ENCODE data around the gene RARS1.

DNA sequence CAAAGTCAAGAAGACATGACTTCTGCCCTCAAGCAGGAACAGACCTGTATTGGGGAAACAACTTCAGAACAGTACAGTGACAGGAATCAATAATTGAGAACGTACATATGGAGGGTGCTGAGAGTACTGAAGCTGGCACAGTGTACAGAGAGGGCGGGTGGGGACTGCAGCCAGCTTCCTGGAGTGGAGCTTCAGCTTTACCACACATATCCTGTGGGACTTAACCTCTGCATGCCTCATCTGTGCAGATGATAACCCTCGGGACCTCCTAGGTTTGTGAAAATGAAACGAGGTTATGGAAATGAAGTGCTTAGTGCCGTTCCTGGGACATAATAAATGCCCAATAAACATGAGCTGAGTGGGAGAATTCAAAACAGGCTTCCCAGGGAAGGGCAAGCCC lies 22.1 kb upstream of the RARS1 start:
- TF ChIP-seq CTCF (IDR thresholded peaks at IDR 0.05) (no peak), ZNF671 (CRISPR knock-in tag; IDR thresholded peaks at IDR 0.05) (no peak), ELF4 (CRISPR knock-in tag; IDR thresholded peaks at IDR 0.05; ENCODE audit: low read depth) (no peak), CREB1 (CRISPR knock-in tag; IDR thresholded peaks at IDR 0.05) (no peak)
- TF ChIP-seq, protein P1, sequence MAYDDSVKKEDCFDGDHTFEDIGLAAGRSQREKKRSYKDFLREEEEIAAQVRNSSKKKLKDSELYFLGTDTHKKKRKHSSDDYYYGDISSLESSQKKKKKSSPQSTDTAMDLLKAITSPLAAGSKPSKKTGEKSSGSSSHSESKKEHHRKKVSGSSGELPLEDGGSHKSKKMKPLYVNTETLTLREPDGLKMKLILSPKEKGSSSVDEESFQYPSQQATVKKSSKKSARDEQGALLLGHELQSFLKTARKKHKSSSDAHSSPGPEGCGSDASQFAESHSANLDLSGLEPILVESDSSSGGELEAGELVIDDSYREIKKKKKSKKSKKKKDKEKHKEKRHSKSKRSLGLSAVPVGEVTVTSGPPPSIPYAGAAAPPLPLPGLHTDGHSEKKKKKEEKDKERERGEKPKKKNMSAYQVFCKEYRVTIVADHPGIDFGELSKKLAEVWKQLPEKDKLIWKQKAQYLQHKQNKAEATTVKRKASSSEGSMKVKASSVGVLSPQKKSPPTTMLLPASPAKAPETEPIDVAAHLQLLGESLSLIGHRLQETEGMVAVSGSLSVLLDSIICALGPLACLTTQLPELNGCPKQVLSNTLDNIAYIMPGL (CRISPR knock-in tag; IDR thresholded peaks at IDR 0.05), result no peak
